NCI-H526 (cell line): ENCODE measurements around the gene PRXL2A.

Experiments used
- DNase-seq, 2 experiments: peaks; one replicate each; lab custom pipeline; 2025; lab: John Stamatoyannopoulos, UW

PRXL2A gene

GRCh38 chr10:80461208-80462183 lies 53.1 kb downstream of the PRXL2A start:
- peak in 1 of 2 experiments; percentile 8 for DNase-seq

- no peak for DNase-seq
Measured at GRCh38 chr10:80462299-80462980, 54.1 kb downstream of the PRXL2A start.

- peak in 1 of 2 experiments; percentile 39 for DNase-seq
Measured at GRCh38 chr10:80462981-80463741, 54.8 kb downstream of the PRXL2A start.

DNA sequence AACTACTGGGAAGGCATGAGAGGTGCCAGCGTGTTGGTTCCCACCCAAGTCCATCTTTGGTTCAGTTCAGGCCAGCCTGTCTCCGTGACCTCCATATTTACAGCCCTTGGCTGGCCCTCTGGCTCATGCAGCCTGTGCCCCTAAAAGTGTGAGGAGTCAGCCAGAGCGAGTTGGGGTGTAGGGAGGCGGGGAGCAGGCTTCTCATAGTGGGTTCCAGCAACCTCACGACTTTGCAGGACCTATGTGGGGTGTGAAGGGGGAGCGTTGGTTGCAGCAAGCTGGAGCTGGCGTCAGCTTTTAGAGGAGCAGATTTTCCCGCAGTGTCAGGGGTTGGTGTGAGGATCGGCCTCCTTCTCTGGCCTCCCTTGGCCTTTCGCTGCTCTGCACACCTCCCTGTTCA lies 55.5 kb downstream of the PRXL2A start:
- no peak for DNase-seq

- peak; percentile 6 to 52 for DNase-seq
Measured at GRCh38 chr10:80464557-80465450, 56.5 kb downstream of the PRXL2A start.

DNA sequence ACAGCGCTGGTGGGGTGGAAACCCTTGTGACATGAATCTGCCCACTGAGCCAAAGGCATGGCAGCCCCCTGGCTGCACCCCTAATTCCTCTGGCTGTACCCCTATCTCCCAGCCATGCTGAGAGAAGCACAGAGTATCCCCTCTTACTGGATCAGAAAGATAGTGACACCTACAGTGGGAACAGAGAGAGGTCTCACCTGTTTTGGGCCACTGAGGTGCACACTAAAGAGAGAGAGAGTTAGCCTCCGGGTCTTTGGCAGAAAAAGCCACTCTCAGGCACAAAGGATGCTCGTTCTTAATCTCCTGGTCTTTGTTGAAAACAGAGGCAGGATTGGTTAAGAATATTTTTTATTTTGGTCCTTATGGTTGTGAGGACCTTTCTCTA lies 57.1 kb downstream of the PRXL2A start:
- no peak for DNase-seq

- DNase-seq = no peak
Measured at GRCh38 chr10:80465839-80466590, 57.7 kb downstream of the PRXL2A start.

DNA sequence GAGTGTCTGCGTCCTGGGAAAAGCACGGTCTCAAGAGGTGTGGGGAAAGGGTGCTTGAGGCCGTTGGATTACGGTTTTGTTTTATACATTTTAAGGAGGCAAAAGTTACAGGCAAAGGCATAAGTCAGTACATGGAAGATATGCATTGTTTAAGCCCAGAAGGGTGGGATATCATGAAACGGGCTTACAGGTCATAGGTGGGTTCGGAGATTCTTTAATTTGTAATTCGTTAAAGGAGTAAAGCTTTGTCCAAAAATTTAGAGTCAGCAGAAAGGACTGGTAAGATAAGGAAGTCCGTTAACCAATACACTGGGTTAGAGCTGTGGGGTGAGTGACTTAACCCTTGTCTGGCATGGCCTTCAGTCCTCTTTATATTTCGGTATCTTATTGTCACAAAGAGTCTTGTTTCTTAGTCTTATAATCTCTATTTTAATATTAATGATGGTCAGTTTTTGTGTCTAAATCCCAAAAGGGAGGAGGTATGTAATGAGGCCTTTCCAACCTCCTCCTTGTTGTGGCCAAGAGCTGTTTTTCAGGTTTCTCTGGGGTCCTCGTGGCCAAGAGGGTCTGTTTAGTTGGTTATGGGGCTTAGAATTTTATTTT lies 58.5 kb downstream of the PRXL2A start:
- no peak for DNase-seq

DNA sequence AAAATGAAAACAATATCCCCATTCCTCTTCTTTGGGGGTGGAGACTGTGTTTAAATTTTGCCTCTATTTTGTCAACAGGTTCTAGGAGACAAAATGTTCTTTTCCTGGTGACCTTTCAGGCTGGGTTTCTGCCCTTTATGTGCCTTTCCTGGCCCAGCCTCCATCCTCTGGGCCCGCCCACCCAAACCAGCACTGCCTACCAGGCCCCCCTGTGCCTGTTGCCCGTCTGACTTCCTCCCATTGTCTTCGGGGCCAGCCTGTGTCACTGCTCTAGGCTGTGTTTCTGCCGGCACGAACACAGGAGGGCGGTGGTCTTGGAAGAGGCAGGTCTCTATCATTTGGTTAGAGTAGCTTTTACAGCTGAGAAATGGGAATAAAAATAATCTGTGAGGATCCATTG lies 59.7 kb downstream of the PRXL2A start:
- no peak for DNase-seq

DNA sequence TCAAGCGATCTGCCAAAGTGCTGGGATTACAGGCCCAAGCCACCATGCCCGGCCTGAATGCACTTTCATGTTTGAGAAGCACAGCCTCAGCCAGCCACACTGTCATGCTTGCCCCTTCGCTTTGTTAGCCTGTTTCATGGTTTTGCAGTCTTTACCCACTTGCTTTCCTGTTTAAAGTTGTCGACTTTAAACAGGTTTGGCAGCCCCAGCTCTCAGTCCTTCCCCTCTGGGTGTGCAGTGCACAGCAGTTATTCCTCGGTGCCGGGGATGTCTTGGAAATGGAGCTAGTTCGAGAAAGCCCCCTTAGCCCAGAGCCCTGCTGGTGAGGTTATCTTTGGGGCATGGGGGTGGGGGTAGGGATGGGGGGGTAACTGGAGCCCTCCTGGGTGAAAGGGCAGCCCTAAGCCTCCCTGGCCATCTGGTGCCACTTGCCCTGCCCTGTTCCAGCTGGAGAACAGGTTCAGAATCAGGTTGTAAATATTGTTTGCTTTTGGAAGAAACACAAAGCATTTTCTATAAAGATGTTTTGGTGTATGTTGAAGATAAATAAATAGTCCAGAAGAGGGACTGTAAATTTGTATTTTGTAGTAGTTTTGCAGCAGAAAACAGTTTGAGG lies 60.6 kb downstream of the PRXL2A start:
- no peak for DNase-seq

DNA sequence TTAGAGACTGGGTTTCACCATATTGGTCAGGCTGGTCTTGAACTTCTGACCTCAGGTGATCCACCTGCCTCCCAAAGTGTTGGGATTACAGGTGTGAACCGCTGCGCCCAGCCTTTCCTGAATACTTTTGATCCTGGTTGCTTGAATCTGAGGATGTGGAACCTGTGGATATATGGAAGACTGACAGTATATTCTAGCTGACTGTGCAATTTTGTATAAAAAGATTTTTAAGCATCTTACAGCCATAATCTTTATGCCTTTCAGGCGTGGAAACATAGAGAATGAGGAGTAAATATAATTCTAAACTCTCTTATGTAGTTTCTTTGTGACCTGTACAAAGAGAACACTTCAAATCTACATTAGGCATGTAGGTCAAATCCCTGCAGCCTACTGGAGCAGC lies 61.9 kb downstream of the PRXL2A start:
- no peak for DNase-seq

DNA sequence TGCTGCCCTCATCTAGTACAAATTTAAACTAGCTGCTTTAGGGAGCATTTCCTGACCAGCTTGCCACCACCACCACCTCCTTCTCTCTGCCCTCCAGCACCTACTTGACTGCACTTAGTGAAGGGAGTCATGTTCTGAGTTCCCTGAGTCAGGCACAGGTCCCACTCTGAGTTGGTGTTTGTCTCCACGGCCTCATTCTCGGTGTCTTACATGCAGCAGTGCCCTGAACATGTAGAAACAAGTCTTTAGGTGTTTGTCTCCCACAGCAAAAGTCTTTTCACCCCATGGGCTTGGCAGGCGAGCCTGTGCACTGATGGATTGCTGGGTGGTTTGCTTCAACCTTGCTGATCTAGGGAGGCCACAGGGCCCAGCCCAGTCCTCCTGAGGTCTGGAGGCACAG lies 62.6 kb downstream of the PRXL2A start:
- no peak for DNase-seq

GRCh38 chr10:80471715-80472233 lies 63.4 kb downstream of the PRXL2A start:
- DNase-seq = peak in 1 of 2 experiments; percentile 16

DNA sequence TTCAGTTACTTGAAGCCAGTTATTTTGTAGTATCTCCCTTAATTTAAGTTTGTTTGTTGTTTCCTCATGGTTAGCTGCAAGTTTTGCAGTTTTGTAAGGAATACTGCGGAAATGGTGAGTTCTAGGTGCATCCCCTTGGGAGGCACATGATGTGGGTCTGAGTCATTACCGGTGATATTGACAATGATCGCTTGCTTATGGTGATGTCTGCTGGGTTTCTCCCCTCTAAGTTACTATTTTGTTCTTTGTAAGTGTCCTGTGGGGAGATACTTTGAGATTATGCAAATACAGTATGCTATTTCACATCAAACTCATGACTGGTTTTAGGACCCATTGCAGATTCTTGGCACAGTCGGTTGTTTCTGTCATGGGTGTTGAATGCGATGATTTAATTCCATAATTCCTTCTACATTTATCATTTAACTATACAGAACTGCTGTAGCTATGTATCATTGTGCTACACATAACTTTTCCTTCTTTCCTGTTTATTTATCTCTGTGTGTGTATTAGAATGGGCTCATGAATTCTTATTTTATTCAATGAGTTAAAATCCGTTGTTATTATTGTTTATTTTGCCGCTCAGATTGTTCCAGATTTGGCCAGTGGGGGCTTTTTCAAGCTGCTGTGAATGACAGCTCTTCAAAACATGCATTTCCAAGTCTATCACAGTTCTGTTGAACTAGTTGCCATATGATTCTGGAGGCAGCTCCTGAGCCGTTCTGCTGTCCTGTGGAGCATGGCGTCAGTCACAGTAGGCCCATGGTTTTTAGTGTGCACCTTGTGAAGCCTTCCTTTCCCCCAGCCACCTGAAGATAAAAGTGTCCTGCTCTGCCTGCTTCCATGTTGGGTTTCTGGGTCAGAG lies 64.1 kb downstream of the PRXL2A start:
- DNase-seq = no peak

GRCh38 chr10:80473096-80473657 lies 64.8 kb downstream of the PRXL2A start:
- DNase-seq = no peak

- DNase-seq = no peak
Measured at GRCh38 chr10:80473692-80474596, 65.6 kb downstream of the PRXL2A start.

DNA sequence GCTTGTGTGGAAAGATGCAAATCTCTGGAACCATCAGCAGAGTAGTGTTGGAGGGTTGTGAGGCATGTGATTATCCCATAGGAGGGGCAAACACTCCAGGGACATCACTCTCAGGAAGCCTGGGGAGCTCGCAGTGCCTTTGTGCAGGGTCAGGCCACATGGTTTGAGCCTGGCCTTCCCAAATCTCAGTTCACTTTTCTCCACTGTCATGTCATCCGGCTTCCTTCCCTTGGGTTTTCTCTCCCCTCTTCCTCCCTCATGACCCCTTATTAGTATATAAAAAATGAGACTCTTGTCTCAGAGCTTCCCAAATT lies 66.2 kb downstream of the PRXL2A start:
- peak; percentile 72 to 78 for DNase-seq
